GM19193 (cell line): Measurements from ENCODE around the gene SAP30.

Source experiments
- POLR2A ChIP-seq: IDR thresholded peaks from 4 replicates; pipeline ENCODE4 v1.6.1; 2011; ENCODE audit not compliant: insufficient read depth, insufficient read length; ENCODE audit errors: extremely low read depth

SAP30 gene

DNA sequence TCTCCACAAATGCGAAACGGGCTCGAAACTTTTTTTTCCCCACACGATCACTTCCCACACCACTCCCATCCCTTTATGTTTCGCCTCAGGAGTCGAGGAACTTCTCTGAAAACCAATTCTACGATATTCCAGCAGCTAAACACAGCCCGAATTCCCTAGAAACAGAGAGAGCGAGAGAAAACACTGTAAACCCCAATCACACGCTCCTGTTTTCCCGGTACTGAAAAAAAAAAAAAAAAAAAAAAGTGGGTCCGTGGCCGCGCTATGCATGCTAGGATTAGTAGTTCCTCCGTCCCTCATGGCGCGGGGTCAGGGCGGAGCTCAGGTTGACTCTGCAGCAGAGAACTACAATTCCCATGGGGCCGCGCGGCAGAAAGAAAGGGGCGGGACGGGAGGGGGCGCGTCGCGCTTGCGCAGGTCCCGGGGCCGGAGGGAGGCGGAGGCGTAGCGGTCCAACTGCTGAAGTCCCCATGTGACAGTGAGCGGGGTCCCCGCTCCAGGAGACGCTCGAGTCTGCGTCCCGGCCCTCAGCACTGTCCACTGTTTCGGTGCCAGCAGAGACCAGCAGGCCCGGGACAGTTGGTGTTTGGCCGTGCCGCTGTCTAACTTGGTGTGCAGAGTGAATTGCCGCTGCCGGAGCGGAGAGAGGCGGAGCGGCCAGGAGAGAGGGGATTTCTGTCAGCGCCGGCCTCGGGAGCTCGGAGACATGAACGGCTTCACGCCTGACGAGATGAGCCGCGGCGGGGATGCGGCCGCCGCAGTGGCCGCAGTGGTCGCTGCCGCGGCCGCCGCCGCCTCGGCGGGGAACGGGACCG, at the start of gene SAP30:
Gene SAP30 (plus strand): TSS at position 478 of the 815 bp plus-strand sequence. CDS start 229 bp downstream, at position 707.
- peak; percentile 96 for TF ChIP-seq POLR2A

- TF ChIP-seq POLR2A = no peak
These were observed 45.6 kb upstream of the SAP30 start for GRCh38 chr4:173325007-173325736.

GRCh38 chr4:173328236-173328901, 42.4 kb upstream of the SAP30 start:
- TF ChIP-seq POLR2A = no peak

DNA sequence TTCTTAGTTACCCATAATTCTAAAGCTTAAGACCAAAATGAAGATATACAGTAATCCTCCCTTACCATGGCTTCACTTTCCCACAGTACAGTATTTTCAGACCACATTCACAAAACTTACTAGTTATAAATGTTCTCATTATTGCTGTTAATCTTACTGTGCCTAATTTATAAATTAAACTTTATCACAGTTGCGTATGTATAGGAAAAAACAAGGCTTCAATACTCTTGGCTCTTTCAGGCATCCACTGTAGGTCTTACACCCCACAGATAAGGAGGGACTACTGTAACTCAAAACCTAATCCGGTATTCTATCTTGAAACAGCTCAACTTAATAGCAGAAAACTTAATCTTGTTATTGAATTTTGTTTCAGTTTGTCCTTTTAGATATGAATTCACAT, 40.2 kb upstream of the SAP30 start:
- TF ChIP-seq POLR2A = no peak

DNA sequence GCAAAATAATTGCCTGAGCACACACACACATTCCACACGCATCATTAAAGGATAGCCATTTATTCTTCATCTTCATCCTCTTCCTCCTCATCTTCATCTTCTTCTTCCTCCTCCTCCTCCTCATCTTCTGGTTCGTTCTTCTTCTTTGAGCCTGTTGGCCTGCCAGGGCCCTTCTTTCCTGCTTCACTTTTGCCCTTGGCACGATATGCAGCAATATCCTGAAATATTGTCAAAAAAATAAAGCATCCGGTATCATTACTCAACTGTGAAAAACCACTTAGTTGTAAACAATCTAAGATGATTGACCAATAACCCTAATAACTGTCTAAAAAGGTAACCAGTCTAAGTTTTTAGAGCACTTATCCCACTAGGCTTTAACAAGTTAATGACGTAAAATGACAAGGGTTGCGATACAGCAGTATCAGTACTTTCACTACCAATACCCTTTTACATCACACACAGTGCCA, 38.7 kb upstream of the SAP30 start:
- no peak for TF ChIP-seq POLR2A

DNA sequence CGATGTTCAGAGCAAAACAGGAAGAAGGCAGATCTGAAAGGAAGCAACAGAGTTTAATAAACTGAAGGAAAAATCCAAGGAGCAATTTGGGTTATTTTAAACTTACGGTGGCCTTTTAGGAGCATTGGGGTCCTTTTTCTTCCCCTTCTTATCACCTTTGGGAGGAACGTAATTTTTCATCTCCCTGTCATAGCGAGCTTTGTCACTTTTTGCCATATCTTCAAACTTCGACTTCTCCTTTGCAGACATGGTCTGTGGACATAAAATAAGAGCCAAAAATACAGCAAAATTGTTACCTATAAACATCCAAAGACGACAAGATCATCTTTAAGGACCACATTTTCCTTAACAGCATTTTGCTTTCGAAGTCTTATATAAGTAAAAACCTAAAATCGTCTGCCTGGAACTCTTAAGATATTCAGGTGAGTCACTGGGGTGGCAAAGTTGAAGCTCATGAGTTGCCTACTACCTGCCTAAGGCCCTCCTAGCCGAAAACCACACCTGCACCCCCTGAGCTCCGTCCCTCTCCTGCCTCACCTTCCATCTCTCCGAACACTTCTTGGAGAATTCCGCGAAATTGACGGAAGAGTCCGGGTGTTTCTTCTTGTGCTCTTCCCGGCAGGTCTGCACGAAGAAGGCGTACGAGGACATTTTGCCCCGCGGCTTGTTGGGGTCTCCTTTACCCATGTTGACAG, 37.6 kb upstream of the SAP30 start:
- TF ChIP-seq POLR2A = no peak

GRCh38 chr4:173333658-173334084, 37.1 kb upstream of the SAP30 start:
- no peak for TF ChIP-seq POLR2A

GRCh38 chr4:173334085-173334890, 36.5 kb upstream of the SAP30 start, which contains the start of gene HMGB2:
Gene HMGB2, minus strand, starts transcription at chr4:173334358. Its CDS starts 709 bp downstream, at chr4:173333649.
- peak; percentile 99 for TF ChIP-seq POLR2A

DNA sequence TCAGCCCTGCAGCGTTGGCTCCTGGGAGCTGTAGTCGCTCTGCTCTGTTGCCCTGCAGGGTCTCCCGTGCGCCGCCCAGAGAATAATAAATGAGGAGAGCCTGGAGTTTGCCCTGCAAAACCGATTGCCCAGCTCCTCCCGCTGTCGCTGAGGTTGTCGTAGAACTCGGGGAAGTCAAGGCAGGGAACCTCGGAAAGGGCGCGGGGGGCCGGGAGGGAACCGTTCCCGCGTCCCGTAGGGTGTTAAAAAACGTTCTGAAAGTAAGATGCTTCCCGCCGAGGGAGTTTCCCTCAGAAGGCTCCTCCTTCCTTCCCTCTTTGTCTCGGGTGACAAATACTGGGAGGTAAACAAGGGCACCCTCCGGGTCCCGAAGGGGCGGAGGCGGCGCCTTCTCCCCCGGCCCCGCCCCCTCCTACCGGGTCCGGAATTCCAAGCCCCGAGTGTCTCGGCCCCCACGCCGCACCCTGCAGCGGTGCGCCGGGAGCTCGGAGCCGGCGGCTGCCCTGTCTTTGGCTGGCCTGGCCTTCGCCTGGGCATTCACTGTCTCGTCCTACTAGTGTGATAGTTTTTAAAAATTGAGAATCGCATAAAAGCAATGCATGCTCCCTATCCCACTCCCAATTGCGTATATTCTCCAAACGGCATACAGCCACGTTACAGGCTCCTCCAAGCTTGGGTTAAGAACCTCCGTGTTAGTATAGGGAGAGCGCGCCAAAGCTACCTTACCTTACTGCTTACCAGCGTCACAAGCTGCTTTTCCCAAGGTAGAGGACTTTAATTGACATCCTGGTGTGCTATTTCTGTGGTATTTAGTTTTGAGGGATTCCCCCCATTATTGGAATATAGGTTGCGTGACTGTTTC, 35.6 kb upstream of the SAP30 start:
- peak; percentile 68 for TF ChIP-seq POLR2A

DNA sequence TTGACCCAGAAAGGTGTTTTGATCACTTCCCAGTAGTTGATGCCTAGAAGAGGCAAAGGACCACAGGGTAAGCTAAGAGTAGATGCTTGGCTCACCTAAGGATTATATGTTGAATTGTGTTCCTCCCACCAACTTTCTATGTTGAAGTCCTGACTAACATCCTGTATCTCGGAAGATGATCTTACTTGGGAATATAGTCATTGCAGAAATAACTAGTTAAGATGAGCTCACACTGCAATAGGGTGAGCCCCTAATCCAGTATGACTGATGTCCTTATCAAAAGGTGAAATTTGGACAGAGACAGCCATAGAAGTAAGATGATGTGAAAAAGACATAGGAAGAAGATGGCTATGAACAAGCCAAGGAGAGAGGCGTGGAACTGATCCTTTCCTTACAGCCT, 33.3 kb upstream of the SAP30 start:
- TF ChIP-seq POLR2A = no peak

DNA sequence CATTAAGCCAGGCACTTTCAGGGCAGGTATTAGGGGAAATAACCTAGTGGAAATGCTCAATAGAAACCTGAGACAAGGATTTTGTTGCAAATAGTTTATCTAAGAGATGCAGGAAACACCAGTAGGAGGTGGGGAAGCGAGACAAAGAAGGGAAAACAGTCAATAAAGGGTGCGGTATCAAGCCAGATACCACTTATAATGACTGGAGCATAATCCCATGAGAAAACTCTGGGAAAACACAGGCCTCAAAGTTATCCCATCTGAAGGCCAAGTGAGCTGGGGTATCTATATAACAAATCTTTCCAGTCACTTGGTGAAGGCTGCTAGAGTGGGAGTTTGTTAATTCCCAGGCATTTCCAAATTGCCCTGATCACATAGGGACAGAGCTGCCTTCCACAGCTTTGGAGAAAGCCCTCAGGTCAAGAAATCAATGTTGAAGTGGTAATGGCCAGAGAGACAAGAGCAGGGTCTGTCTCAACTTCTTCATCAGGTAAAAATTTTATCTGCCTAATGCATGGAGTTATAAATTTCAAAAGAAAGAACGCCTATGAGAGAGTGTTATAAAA, 26.8 kb upstream of the SAP30 start:
- TF ChIP-seq POLR2A = no peak

DNA sequence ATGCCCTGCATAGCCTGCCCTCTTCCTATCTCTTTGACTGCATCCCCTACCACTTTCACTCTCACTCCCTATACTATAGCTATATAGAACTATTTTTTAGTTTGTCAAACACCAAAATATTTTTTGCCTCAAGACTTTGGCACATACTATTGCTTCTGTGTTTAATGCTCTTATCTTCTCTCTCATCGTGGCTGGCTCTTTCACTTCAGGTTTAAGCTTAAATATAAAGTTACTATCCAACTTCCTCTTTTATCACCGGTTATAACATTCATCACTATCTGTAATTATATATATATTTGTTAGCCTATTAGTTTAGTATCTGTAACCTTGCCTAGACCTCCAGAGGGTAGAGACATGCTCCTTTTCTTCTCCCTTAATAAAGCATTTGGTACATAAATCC, 25.1 kb upstream of the SAP30 start:
- TF ChIP-seq POLR2A = no peak

DNA sequence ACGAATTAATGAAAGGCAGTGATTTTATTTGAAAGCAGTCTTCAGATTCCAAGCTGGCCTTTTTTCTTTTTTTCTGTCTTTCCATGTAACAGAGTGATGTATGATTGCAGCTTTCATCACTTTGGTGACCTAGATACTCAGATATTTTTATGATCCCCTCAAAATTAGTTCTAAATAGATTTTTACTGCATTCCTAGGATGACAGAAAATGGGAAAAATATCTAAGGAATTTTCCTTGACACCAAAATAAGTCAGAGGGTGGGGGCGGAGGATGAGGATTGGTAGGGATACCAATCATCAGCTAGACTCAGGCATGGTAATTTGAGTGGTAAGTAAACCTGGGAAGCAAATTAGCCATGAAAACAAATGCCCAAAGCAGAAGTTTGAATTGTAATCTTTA, 24.7 kb upstream of the SAP30 start:
- TF ChIP-seq POLR2A = no peak
